Cardiac muscle cell (in vitro differentiated cells and primary cell): Measurements from ENCODE around the gene XRCC5. TPM values are rescaled to one million over a fixed set of nuclear protein-coding genes. Genes with fewer than 3 reads are reported as not detected.
A peak's percentile ranks its signal among the peaks of the same experiment; 100 is the strongest.

Experiments
- DNase-seq, 2 donors: peaks; one replicate each; pipeline versions ENCODE4 v3.0.0 to v3.0.0-alpha.2; 2010 to 2017; ENCODE audit warnings: low read depth in 1 of 2, low spot score in 1 of 2
- H3K27ac ChIP-seq: fragments of 200-600 bp; sonication (generic); 2 replicates; pipeline ENCODE4 v1.5.1; 2016
- H3K27me3 ChIP-seq: fragments of 200-600 bp; sonication (generic); 2 replicates; pipeline ENCODE4 v1.6.0; 2016; ENCODE audit warnings: control low read depth
- H3K36me3 ChIP-seq: fragments of 200-600 bp; sonication (generic); 2 replicates; pipeline ENCODE4 v1.5.1; 2016; ENCODE audit warnings: control low read depth
- H3K4me1 ChIP-seq: fragments of 200-600 bp; sonication (generic); 2 replicates; pipeline ENCODE4 v1.8.1; 2017; ENCODE audit warnings: low read depth, mild to moderate bottlenecking, mixed run types
- H3K4me3 ChIP-seq: fragments of 200-600 bp; sonication (generic); 2 replicates; pipeline ENCODE4 v1.5.1; 2016; ENCODE audit warnings: mild to moderate bottlenecking
- H3K9me3 ChIP-seq: fragments of 200-600 bp; sonication (generic); 2 replicates; pipeline ENCODE4 v1.5.1; 2017; ENCODE audit warnings: low read depth, mild to moderate bottlenecking, control low read depth
- CTCF ChIP-seq: IDR thresholded peaks from 2 replicates; pipeline ENCODE4 v1.5.1; 2012; ENCODE audit warnings: low read depth, mild to moderate bottlenecking, low read length
- polyA plus RNA-seq: library from polyadenylated mRNA; unstranded; fragments of >200 nt; fragmentation: Nextera tagmentation; extraction: Ambion mirVana; gene quantifications from 2 replicates; pipeline ENCODE4 v1.2.1, GENCODE V29; 2016
- total RNA-seq: library from RNA; depleted of rRNA; stranded (reverse); fragments of >200 nt; gene quantifications from 2 replicates; pipeline ENCODE4 v1.2.3, GENCODE V29; 2016

Gene XRCC5
- total and polyA plus RNA-seq, 2 experiments from 2014 or later, result 150 to 241 TPM

- H3K27ac ChIP-seq, result peak overlapping the region; percentile 75
- no peak for TF ChIP-seq CTCF
- peaks cover 17% of the 10 kb centered on the region for H3K4me1 ChIP-seq
- H3K4me3 ChIP-seq, result no peak overlapping the region
- peaks cover 52% of the 10 kb centered on the region for H3K36me3 ChIP-seq
- H3K27me3 ChIP-seq, result no peaks in the 10 kb centered on the region
- DNase-seq, result no peak
- no peaks in the 10 kb centered on the region for H3K9me3 ChIP-seq
Measured at GRCh38 chr2:216114382-216114713, 5.2 kb downstream of the XRCC5 start.

- peak overlapping the region; percentile 92 for H3K27ac ChIP-seq
- TF ChIP-seq CTCF, result peak; percentile 89
- peaks cover 58% of the 10 kb centered on the region for H3K36me3 ChIP-seq
- peaks cover 17% of the 10 kb centered on the region for H3K4me1 ChIP-seq
- peak; percentile 99 to 100 for DNase-seq
- peak overlapping the region; percentile 20 for H3K4me3 ChIP-seq
- no peaks in the 10 kb centered on the region for H3K27me3 ChIP-seq
- H3K9me3 ChIP-seq, result no peaks in the 10 kb centered on the region
Measured at GRCh38 chr2:216114714-216115531, 5.8 kb downstream of the XRCC5 start.

- H3K36me3 ChIP-seq, result peaks cover 72% of the 10 kb centered on the region
- no peak overlapping the region for H3K4me3 ChIP-seq
- no peaks in the 10 kb centered on the region for H3K27me3 ChIP-seq
Measured at GRCh38 chr2:216116418-216116817, 7.3 kb downstream of the XRCC5 start.

GRCh38 chr2:216117561-216118340 is 8.6 kb downstream of the XRCC5 start:
- Histone ChIP-seq H3K9me3 (no peaks in the 10 kb centered on the region), H3K36me3 (peaks cover 74% of the 10 kb centered on the region), H3K4me3 (no peak overlapping the region), H3K4me1 (peaks cover 11% of the 10 kb centered on the region), H3K27me3 (no peaks in the 10 kb centered on the region), H3K27ac (no peak overlapping the region)
- TF ChIP-seq CTCF, result no peak
- no peak for DNase-seq

More at GRCh38 chr2:216116418-216116817, 7.3 kb downstream of the XRCC5 start:
- no peak overlapping the region for H3K27ac ChIP-seq
- H3K9me3 ChIP-seq, result no peaks in the 10 kb centered on the region
- DNase-seq, result no peak
- H3K4me1 ChIP-seq, result peaks cover 11% of the 10 kb centered on the region
- TF ChIP-seq CTCF, result no peak

GRCh38 chr2:216118474-216118873 is 9.3 kb downstream of the XRCC5 start:
- Histone ChIP-seq H3K9me3 (no peaks in the 10 kb centered on the region), H3K4me1 (peaks cover 11% of the 10 kb centered on the region), H3K27ac (no peak overlapping the region), H3K4me3 (no peak overlapping the region), H3K36me3 (peaks cover 74% of the 10 kb centered on the region), H3K27me3 (no peaks in the 10 kb centered on the region)
- no peak for DNase-seq
- no peak for TF ChIP-seq CTCF
